SH-SY5Y (cell line): Measurements from ENCODE around the gene PKP4.

Source experiments
- GATA2 ChIP-seq: IDR thresholded peaks from 2 replicates; pipeline ENCODE4 v1.6.1; 2011; ENCODE audit warnings: mild to moderate bottlenecking, low read depth, low read length
- GATA3 ChIP-seq: IDR thresholded peaks from 2 replicates; pipeline ENCODE4 v1.6.1; 2011; ENCODE audit warnings: low read depth, mild to moderate bottlenecking, low read length, moderate library complexity

Gene PKP4

DNA sequence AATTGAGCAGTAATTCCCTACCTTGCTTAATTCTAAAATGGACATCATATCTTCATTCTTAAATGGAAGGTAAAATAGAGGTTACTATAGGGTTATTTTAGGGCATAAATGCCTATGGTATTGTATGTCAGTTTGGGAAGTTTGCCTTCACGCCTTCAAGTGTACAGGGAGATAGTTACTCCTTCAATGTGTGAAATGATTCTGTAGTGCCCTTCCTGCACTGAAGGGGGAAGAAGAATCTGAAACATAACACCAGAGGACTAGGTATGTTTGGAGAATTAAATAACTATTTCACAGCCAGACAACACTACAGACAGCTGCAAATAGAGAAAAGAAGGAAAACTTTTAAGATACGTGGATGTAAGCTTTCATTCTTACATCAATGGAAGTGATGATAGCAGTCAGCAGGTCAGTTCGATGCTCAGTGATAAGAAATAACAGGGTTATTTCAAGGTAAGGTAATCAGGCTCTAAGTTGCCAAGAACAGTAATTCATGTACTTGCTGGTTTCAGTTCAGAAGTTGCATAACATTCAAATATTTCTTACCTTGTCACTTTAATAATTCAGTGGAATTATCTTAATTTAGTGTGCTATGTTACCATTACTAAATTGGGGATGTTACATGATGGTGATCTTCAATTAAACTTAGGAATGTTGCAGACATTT is 4.0 kb downstream of the PKP4 start:
- TF ChIP-seq GATA2 = no peak
- TF ChIP-seq GATA3 = no peak

DNA sequence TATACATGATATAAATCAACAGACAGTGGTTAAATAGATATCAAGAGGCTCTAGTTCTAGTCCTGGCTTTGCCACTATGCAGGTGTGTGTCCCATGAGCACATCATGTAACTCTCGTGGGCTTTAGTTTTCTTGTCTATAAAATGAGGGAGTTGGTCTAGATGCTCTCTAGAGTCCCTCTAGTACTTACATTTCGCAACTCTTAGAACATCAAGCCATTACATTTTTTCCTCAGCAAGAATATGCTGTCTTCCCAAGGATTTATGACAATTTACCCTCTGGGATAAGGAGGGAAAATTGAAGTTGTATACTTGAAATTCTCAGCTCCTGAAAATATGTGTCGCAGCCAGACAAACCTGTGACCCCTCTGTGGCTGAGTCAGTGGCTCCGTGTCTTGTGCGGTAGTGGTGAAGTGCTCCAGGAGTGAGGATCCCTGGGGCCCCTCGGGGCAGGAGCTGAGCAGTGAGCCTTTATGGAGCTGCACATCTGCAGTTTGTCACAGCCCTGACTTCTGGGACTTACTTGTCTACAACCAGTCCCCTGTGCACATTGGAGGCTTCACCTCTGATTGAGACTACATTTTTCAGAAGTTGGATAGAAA is 6.8 kb downstream of the PKP4 start:
- TF ChIP-seq GATA3 (no peak), GATA2 (no peak)

DNA sequence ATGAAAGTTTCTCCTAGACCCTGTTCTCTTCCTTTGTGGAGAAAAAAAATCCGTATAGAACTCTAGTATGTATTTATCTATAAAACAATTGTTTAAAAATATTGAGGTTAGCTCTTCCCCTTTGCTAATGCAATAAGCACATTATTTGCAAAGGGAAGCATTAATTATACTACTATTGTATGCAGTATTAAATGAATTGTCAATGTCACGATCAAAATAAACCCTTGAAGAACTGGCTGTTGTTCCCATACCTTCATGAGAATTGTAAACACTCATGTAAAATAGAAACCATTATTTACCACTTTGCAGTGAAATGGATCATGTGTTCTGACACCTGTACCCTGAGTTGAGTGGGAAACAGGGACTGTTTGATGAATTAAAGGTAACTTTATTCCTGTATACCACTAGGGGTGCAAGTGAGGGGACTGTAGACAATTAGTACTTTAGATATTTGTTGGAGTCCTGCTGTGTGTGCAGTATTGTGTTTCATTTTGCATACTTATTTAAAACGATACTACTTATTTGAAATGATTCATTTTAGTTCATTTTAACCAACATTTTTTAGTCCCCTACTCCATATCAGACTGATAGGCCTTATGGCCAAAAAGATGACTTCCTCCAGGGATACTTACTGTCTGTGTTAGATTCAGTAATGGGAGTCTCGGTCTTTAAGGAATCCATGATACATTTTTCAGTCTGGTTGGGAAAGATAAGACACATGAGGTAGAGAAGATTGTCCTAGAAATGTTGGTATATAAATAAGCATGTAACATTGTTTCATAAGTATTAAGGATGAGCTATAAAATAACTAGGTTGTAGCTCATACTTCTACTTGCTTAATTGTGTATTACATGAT is 7.9 kb downstream of the PKP4 start:
- TF ChIP-seq GATA2 (no peak), GATA3 (no peak)

GRCh38 chr2:158467248-158467647 is 10.5 kb downstream of the PKP4 start:
- TF ChIP-seq GATA2 (no peak), GATA3 (no peak)

GRCh38 chr2:158473719-158474392 is 17.1 kb downstream of the PKP4 start:
- TF ChIP-seq GATA2 (no peak), GATA3 (no peak)

- TF ChIP-seq GATA2 (no peak), GATA3 (no peak)
Observed at GRCh38 chr2:158477202-158477601, 20.4 kb downstream of the PKP4 start.

- TF ChIP-seq GATA3 (no peak), GATA2 (no peak)
Observed at GRCh38 chr2:158478237-158478636, 21.5 kb downstream of the PKP4 start.

GRCh38 chr2:158478816-158479215 is 22.1 kb downstream of the PKP4 start:
- no peak for TF ChIP-seq GATA2
- TF ChIP-seq GATA3 = no peak

DNA sequence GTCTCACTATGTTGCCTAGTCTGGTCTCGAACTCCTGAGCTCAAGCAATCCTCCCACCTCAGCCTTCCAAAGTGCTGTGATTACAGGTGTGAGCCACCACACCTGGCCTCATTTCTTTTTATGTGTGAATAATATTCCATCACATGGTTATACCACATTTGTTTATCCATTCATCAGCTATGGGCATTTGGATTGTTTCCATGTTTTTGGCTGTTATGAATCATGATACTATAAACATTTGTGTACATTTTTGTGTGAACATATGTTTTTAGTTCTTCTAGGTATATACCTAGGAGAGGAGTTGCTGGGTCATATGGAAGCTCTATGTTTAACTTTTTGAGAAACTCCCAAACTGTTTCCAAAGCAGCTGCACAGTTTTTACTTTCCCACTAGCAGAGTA is 24.4 kb downstream of the PKP4 start:
- TF ChIP-seq GATA2 (no peak), GATA3 (no peak)

- TF ChIP-seq GATA3 = no peak
- no peak for TF ChIP-seq GATA2
Observed at GRCh38 chr2:158482594-158482993, 25.8 kb downstream of the PKP4 start.

- TF ChIP-seq GATA3 = no peak
- no peak for TF ChIP-seq GATA2
Observed at GRCh38 chr2:158484892-158485556, 28.3 kb downstream of the PKP4 start.

DNA sequence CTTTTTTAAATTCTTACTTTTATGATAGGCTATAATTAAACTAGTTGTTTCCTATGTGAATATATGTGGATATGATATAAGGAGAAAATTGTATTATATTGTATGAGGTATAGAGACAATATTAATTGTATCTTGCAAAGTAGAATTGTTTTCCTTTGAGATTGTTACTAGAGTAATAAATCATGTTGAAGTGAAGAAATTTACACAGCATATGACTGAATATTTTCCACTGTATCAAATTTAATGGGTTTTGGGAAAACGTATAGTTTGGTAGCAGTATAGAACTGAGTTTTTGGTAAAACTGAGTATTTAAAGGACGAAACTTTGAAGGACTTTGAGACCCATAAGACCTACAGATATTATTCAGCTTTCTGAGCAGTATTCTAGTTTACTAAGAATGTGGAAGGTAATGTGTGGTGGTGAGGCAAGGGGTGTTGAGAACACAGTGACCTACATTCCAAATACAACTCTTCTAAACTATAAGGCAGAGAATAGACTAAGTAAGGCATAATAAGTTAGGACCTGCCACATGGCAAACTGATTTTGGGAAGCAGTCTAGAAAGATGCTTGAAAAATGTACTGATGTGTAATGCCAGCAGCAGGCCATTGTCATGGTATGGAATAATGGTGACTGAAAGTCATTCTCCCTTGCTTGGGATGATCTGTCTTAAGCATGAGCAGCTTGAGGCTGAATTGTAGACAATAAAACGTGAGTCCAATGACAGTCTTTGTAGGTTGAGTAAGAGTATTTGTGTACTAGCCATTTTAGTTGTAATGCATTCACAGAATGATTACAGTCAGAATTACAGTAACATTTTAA is 29.6 kb downstream of the PKP4 start:
- TF ChIP-seq GATA3 = no peak
- no peak for TF ChIP-seq GATA2

- no peak for TF ChIP-seq GATA3
- TF ChIP-seq GATA2 = no peak
Observed at GRCh38 chr2:158486970-158487325, 30.2 kb downstream of the PKP4 start.

- no peak for TF ChIP-seq GATA3
- no peak for TF ChIP-seq GATA2
Observed at GRCh38 chr2:158487419-158487818, 30.7 kb downstream of the PKP4 start.
